Measurements from ENCODE around the gene DUSP10. TPM values are rescaled to one million over a fixed set of nuclear protein-coding genes. Genes with fewer than 3 reads are reported as not detected.

The DUSP10 gene
- total RNA-seq, 3 donors from 2014 or later, result 15.5 to 33.2 (median 28.2) TPM

GRCh38 chr1:221672965-221673364 lies 68.9 kb downstream of the DUSP10 start:
- Histone ChIP-seq H3K4me3 (no peak overlapping the region), H3K9me3 (no peaks in the 10 kb centered on the region), H3K36me3 (no peaks in the 10 kb centered on the region), H3K27ac (no peak overlapping the region), H3K27me3 (no peaks in the 10 kb centered on the region), H3K4me1 (no peaks in the 10 kb centered on the region)
- no peak for DNase-seq (ENCODE audit: low spot score in 2 of 2)
- intact Hi-C loops (cut with DNase I; ENCODE audit: low total_unique reads), result no loop called here
- TF ChIP-seq, protein P1, sequence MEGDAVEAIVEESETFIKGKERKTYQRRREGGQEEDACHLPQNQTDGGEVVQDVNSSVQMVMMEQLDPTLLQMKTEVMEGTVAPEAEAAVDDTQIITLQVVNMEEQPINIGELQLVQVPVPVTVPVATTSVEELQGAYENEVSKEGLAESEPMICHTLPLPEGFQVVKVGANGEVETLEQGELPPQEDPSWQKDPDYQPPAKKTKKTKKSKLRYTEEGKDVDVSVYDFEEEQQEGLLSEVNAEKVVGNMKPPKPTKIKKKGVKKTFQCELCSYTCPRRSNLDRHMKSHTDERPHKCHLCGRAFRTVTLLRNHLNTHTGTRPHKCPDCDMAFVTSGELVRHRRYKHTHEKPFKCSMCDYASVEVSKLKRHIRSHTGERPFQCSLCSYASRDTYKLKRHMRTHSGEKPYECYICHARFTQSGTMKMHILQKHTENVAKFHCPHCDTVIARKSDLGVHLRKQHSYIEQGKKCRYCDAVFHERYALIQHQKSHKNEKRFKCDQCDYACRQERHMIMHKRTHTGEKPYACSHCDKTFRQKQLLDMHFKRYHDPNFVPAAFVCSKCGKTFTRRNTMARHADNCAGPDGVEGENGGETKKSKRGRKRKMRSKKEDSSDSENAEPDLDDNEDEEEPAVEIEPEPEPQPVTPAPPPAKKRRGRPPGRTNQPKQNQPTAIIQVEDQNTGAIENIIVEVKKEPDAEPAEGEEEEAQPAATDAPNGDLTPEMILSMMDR (IDR thresholded peaks at IDR 0.05), result no peak
- TF ChIP-seq POLR2A (IDR thresholded peaks at IDR 0.05) (no peak), POLR2AphosphoS5 (IDR thresholded peaks at IDR 0.05) (no peak)

GRCh38 chr1:221672239-221672645 lies 69.6 kb downstream of the DUSP10 start:
- DNase-seq (ENCODE audit: low spot score in 2 of 2), result no peak
- Histone ChIP-seq H3K27ac (no peak overlapping the region), H3K9me3 (no peaks in the 10 kb centered on the region), H3K4me1 (no peaks in the 10 kb centered on the region), H3K36me3 (no peaks in the 10 kb centered on the region), H3K4me3 (no peak overlapping the region), H3K27me3 (no peaks in the 10 kb centered on the region)
- no peak for TF ChIP-seq POLR2AphosphoS5 (IDR thresholded peaks at IDR 0.05)
- no peak for TF ChIP-seq POLR2A (IDR thresholded peaks at IDR 0.05)
- TF ChIP-seq, protein P1 (IDR thresholded peaks at IDR 0.05), result no peak
- intact Hi-C loops (cut with DNase I; ENCODE audit: low total_unique reads), result no loop called here

DNA sequence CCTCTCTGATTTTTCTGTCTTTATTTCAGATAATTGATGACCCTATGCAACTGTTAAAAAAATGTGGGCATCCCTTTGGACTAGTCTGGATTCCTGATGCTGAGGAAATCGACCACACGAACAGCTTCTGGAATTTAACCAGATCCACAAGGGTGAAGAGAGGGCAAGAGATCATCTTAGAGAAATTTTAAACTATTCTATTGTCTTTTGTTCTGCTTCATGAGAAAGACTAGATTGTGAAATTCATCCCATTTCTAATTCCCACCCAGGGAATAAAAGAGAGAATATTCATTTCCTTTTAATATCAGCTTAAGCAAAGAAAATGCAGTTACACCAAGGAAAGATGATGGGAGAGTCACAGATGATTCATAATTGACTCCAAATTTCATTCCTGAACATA lies 71.8 kb downstream of the DUSP10 start:
- no peaks in the 10 kb centered on the region for H3K27me3 ChIP-seq
- no peaks in the 10 kb centered on the region for H3K4me1 ChIP-seq
- H3K9me3 ChIP-seq, result no peaks in the 10 kb centered on the region
- no peak for TF ChIP-seq POLR2AphosphoS5 (IDR thresholded peaks at IDR 0.05)
- TF ChIP-seq POLR2A (IDR thresholded peaks at IDR 0.05), result no peak
- TF ChIP-seq, protein P1 (IDR thresholded peaks at IDR 0.05), result no peak
- no peak overlapping the region for H3K27ac ChIP-seq
- no peak overlapping the region for H3K4me3 ChIP-seq
- intact Hi-C loops (cut with DNase I; ENCODE audit: low total_unique reads), result no loop called here
- DNase-seq (ENCODE audit: low spot score in 2 of 2), result no peak
- H3K36me3 ChIP-seq, result no peaks in the 10 kb centered on the region

- no peak for TF ChIP-seq POLR2A (IDR thresholded peaks at IDR 0.05)
- no peak for TF ChIP-seq POLR2AphosphoS5 (IDR thresholded peaks at IDR 0.05)
- TF ChIP-seq, protein P1 (IDR thresholded peaks at IDR 0.05), result no peak
- H3K27ac ChIP-seq, result no peak overlapping the region
- H3K9me3 ChIP-seq, result no peaks in the 10 kb centered on the region
- no peak overlapping the region for H3K4me3 ChIP-seq
- intact Hi-C loops (cut with DNase I; ENCODE audit: low total_unique reads), result no loop called here
- H3K27me3 ChIP-seq, result no peaks in the 10 kb centered on the region
- no peak for DNase-seq (ENCODE audit: low spot score in 2 of 2)
- H3K4me1 ChIP-seq, result no peaks in the 10 kb centered on the region
- H3K36me3 ChIP-seq, result no peaks in the 10 kb centered on the region
Measured at GRCh38 chr1:221669441-221669840, 72.4 kb downstream of the DUSP10 start.

- intact Hi-C loops (cut with DNase I; ENCODE audit: low total_unique reads), result no loop called here
- Histone ChIP-seq H3K4me3 (no peak overlapping the region), H3K36me3 (no peaks in the 10 kb centered on the region), H3K4me1 (no peaks in the 10 kb centered on the region), H3K27ac (no peak overlapping the region), H3K9me3 (no peaks in the 10 kb centered on the region), H3K27me3 (no peaks in the 10 kb centered on the region)
- no peak for DNase-seq (ENCODE audit: low spot score in 2 of 2)
- TF ChIP-seq POLR2A (IDR thresholded peaks at IDR 0.05), result no peak
- TF ChIP-seq, protein P1 (IDR thresholded peaks at IDR 0.05), result no peak
Measured at GRCh38 chr1:221667504-221667903, 74.4 kb downstream of the DUSP10 start.
